Embryonic facial prominence (tissue), 1 donor: ENCODE measurements around the gene SHISAL2B.
"Not testable (repeated sequence)": the region's sequence is repeated elsewhere in the genome, so short reads cannot be mapped to it uniquely, and the experiment has no call there.

Experiments used
- DNase-seq: peaks from one replicate; pipeline ENCODE4 v3.0.0-alpha.2; 2016; ENCODE audit errors: extremely low spot score

The SHISAL2B gene

GRCh38 chr5:64696414-64696813 lies 6.1 kb downstream of the SHISAL2B start:
- DNase-seq = not testable (repeated sequence)

- DNase-seq = no peak
Observed at GRCh38 chr5:64700765-64701164, 10.5 kb downstream of the SHISAL2B start.

- not testable (repeated sequence) for DNase-seq
Observed at GRCh38 chr5:64706074-64706473, 15.8 kb downstream of the SHISAL2B start.

- no peak for DNase-seq
Observed at GRCh38 chr5:64707191-64707590, 16.9 kb downstream of the SHISAL2B start.

DNA sequence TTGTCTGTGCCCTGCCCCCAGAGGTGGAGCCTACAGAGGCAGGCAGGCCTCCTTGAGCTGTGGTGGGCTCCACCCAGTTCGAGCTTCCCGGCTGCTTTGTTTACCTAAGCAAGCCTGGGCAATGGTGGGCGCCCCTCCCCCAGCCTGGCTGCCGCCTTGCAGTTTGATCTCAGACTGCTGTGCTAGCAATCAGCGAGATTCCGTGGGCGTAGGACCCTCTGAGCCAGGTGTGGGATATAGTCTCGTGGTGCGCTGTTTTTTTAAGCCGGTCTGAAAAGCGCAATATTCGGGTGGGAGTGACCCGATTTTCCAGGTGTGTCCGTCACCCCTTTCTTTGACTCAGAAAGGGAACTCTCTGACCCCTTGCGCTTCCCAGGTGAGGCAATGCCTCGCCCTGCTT lies 24.2 kb downstream of the SHISAL2B start:
- not testable (repeated sequence) for DNase-seq

GRCh38 chr5:64722588-64722987 lies 32.3 kb downstream of the SHISAL2B start:
- no peak for DNase-seq

- no peak for DNase-seq
Observed at GRCh38 chr5:64727150-64727549, 36.8 kb downstream of the SHISAL2B start.

DNA sequence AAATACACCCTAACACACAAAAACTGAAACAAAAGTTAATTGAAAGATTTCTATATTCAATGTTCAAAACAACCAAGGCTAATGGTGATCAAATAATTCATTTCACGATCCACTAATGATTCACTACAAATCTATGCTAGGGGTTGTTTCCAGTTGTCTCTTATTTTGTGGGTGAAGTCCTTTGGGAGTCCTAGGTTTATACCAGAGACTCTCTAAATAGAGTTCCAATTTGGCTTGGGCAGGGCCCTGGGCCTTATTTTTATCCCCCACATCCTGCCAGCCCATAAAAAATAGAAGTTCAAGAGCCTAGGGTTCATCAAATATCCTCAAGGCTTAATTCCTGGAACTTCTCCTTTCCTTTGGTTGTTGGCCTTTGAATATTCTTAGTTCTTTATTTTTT lies 52.1 kb downstream of the SHISAL2B start:
- no peak for DNase-seq

GRCh38 chr5:64742821-64743220 lies 52.5 kb downstream of the SHISAL2B start:
- no peak for DNase-seq

DNA sequence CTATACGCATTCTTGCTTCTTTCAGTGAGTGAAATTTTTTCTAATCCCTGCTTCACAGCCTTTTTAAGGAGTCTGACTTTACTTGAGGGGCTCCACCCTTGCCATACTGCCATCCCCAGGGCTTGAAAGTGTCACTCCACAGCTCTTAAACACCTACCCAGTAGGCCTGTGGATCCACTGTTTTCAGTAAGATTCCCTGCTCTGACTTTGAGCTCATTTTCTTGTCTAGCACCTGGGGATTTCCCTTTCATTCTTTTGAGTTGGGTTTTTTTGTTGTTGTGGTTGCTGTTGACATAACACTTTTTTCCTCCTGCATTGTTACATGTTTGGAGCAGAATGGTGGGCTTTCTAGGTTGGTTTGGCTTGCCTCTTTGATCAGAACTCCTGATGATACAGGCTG lies 54.6 kb downstream of the SHISAL2B start:
- no peak for DNase-seq

DNA sequence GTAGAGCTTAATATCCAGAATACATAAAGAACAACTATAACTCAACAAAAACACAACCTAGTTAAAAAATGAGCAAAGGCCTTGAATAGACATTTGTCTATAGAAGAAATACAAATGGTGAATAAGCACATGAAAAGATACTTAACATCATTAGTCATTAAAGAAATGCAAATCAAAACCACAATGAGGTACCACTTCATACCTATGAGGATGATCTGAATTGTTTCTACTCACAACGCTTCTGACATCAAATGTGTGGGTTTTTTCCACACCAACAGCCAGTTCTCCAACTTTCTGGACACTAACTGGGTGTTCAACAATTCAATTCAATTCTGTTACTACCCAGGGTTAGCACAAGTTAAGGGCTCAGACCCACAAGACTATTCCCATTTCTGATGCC lies 56.1 kb downstream of the SHISAL2B start:
- no peak for DNase-seq

GRCh38 chr5:64749385-64749784 lies 59.1 kb downstream of the SHISAL2B start:
- DNase-seq = no peak

DNA sequence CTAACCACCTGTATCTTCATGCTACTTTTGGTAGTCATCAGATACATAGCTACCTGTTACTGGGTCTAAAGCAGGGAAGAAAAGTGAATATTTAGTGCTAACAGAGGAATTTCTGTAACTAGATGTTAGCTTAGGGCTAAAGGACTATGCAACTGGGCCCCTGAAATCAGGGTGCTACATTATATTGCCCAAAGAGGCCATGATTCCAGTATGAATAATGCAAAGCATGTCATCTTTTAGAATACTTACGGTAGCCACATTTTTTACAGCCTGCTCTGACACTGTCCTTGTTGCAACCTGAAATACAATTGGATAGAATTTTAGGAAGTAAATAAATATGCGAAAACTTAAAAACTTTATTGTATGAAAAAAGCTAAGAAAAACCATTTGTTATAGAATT lies 63.8 kb downstream of the SHISAL2B start:
- no peak for DNase-seq

DNA sequence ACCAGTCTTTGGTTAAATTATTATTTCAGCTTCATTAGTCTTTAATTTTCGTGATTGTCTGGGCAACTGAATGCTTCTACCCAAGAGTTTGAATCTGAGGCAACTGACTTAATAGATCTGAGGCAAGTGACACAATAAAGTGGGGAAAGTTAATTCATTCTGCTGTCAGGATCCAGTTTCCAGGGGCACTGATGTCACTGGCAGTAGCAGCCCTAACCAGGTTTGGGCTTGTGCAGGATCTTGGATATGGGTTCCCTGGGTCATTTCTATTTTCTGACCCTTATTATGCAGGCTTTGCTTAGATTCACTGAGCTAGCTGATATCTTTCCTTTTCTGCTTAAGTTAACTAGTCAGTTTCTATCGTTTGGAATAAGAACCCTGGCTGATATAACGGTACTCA lies 68.6 kb downstream of the SHISAL2B start:
- DNase-seq = no peak

- no peak for DNase-seq
Observed at GRCh38 chr5:64759960-64760660, 69.8 kb downstream of the SHISAL2B start.

- no peak for DNase-seq
Observed at GRCh38 chr5:64763948-64764503, 73.7 kb downstream of the SHISAL2B start.

- no peak for DNase-seq
Observed at GRCh38 chr5:64765804-64766504, 75.7 kb downstream of the SHISAL2B start.

DNA sequence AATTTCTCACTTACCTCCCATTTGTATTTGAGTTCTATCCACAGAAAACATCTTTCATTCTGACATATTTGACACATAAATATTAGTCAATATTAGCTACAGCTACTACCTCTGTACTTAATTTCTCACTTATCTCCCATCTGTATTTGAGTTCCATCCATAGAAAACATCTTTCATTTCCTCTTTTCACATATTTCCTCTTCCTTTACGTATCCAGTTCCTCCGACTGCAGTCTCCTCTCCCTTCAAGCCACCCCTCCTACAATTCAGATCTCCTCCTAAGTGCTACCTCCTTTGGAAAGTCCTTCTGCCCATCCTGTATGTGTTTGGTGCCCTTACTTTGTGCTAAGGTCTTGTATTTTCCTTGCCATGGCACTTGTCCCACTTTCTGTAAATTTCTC lies 76.6 kb downstream of the SHISAL2B start:
- no peak for DNase-seq
